Measurements from ENCODE around the gene DDX17.

DDX17 gene

DNA sequence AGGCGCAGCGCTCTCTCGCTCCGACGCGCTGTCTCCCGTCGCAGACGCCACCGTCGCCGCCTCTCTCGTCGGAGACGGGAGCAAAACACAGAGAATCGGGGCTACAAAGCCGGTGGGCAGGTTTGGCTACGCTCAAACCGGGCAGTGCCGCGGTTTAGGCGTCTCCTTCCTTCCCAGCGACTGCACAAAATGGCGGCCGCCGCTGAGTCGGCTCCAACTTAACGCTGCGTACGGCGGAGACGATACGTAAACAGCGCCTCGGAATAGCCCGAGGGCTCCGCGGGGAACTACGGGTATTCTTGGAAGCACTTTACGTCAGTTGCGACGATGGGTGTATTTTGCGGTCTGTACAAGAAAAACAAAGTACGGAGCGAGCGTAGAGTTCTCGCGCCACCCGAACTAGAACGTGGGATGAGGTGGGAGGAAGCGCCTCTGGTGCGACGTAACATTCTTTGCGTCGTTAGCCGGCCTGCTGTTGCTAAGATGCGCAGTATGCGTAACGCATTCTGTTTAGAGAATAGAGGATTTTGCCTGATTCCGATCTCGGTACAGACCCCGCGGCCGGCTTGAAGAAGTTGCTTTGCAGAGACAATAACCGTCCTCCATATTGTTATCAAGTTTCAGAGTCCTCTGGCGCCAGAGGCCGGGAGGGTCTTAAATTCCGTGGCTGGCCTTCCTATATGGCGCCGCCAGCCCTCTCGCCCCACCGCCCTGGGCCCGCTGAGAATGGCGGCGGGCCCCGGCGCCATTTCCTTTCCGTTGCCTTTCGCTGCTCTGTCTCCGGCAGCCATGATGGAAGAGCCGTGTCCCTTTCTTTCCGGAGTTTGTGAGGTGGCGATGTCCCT lies at the start of gene DDX17:
Gene DDX17, minus strand, starts transcription at position 194 of the 845 bp plus-strand sequence.
- Histone ChIP-seq H3K4me1 (ENCODE audit: control insufficient read depth in 5 of 5, insufficient read depth in 5 of 5, low read length in 5 of 5) (peaks cover 7 to 49% (median 44%) of the 10 kb centered on the region in 5 donors), H3K9me3 (ENCODE audit: control insufficient read depth in 5 of 5, low read length in 5 of 5) (no peaks in the 10 kb centered on the region), H3K27me3 (ENCODE audit: control insufficient read depth in 5 of 5, insufficient read depth in 4 of 5, low read length in 5 of 5) (no peaks in the 10 kb centered on the region), H3K36me3 (ENCODE audit: control insufficient read depth in 5 of 5, insufficient read depth in 5 of 5, low read length in 5 of 5) (peaks cover 2 to 15% (median 6%) of the 10 kb centered on the region in 5 donors), H3K9ac (ENCODE audit: low read length in 5 of 5) (peak within 1 kb of the TSS; percentile 88 to 100 (median 100)), H3K4me3 (ENCODE audit: low read depth in 1 of 5, low read length in 5 of 5) (peak within 1 kb of the TSS; percentile 85 to 97 (median 94)), H3K27ac (ENCODE audit: low read depth, low read length) (peak within 1 kb of the TSS; percentile 99)

GRCh38 chr22:38554281-38554680 lies 48.2 kb upstream of the DDX17 start:
- no peaks in the 10 kb centered on the region for H3K27me3 ChIP-seq (ENCODE audit: control insufficient read depth in 5 of 5, insufficient read depth in 4 of 5, low read length in 5 of 5)
- H3K9ac ChIP-seq (ENCODE audit: low read length in 5 of 5), result no peak overlapping the region
- peaks cover 0 to 7% (median under 1%) of the 10 kb centered on the region in 5 donors for H3K4me1 ChIP-seq (ENCODE audit: control insufficient read depth in 5 of 5, insufficient read depth in 5 of 5, low read length in 5 of 5)
- H3K4me3 ChIP-seq (ENCODE audit: low read depth in 1 of 5, low read length in 5 of 5), result no peak overlapping the region
- H3K36me3 ChIP-seq (ENCODE audit: control insufficient read depth in 5 of 5, insufficient read depth in 5 of 5, low read length in 5 of 5), result no peaks in the 10 kb centered on the region
- H3K27ac ChIP-seq (ENCODE audit: low read depth, low read length), result no peak overlapping the region
- no peaks in the 10 kb centered on the region for H3K9me3 ChIP-seq (ENCODE audit: control insufficient read depth in 5 of 5, low read length in 5 of 5)

GRCh38 chr22:38549101-38549894 lies 43.2 kb upstream of the DDX17 start:
- Histone ChIP-seq H3K9ac (ENCODE audit: low read length in 5 of 5) (no peak overlapping the region), H3K27ac (ENCODE audit: low read depth, low read length) (no peak overlapping the region), H3K9me3 (ENCODE audit: control insufficient read depth in 5 of 5, low read length in 5 of 5) (peaks cover 0 to 2% (median 0%) of the 10 kb centered on the region in 5 donors), H3K27me3 (ENCODE audit: control insufficient read depth in 5 of 5, insufficient read depth in 4 of 5, low read length in 5 of 5) (no peaks in the 10 kb centered on the region), H3K4me3 (ENCODE audit: low read depth in 1 of 5, low read length in 5 of 5) (no peak overlapping the region), H3K4me1 (ENCODE audit: control insufficient read depth in 5 of 5, insufficient read depth in 5 of 5, low read length in 5 of 5) (peaks cover 0 to 7% (median 4%) of the 10 kb centered on the region in 5 donors), H3K36me3 (ENCODE audit: control insufficient read depth in 5 of 5, insufficient read depth in 5 of 5, low read length in 5 of 5) (no peaks in the 10 kb centered on the region)

- Histone ChIP-seq H3K9me3 (ENCODE audit: control insufficient read depth in 5 of 5, low read length in 5 of 5) (peaks cover 0 to 10% (median 5%) of the 10 kb centered on the region in 5 donors), H3K4me1 (ENCODE audit: control insufficient read depth in 5 of 5, insufficient read depth in 5 of 5, low read length in 5 of 5) (no peaks in the 10 kb centered on the region), H3K27me3 (ENCODE audit: control insufficient read depth in 5 of 5, insufficient read depth in 4 of 5, low read length in 5 of 5) (no peaks in the 10 kb centered on the region), H3K27ac (ENCODE audit: low read depth, low read length) (no peak overlapping the region), H3K36me3 (ENCODE audit: control insufficient read depth in 5 of 5, insufficient read depth in 5 of 5, low read length in 5 of 5) (no peaks in the 10 kb centered on the region), H3K4me3 (ENCODE audit: low read depth in 1 of 5, low read length in 5 of 5) (no peak overlapping the region), H3K9ac (ENCODE audit: low read length in 5 of 5) (no peak overlapping the region)
Measured at GRCh38 chr22:38540701-38541100, 34.6 kb upstream of the DDX17 start.

DNA sequence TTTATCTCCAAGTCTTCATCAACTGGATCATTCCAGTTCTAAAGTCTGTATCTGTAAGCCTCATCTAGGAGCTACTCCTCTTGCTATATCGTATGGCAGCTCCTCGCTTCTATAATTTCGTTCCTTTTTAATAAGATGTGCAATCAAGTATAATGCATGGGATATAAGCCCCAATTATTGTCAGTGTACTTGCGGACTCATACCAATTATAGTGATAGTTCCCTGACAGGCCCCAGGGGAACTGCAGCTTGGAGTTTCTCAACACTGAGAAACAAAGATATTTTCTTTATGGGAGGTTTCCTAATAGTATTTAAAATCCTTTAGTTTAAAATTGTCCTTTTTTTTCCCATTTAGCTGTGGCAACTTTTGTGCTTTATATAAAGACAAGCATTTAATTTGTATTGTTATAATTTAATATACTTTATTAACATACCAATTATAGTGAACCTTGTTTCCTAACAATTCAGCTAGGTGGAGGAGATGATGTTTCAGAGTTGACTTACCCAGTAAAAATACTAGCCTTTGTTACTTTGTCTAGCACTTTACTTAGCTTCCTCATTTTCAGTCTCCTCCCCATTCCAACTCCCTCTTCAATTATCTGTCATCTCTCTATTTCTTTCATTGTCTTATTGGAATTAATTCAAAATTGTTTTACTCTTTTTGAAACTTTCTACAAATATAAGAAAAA lies 25.3 kb upstream of the DDX17 start:
- no peak overlapping the region for H3K9ac ChIP-seq (ENCODE audit: low read length in 5 of 5)
- no peaks in the 10 kb centered on the region for H3K27me3 ChIP-seq (ENCODE audit: control insufficient read depth in 5 of 5, insufficient read depth in 4 of 5, low read length in 5 of 5)
- no peaks in the 10 kb centered on the region for H3K9me3 ChIP-seq (ENCODE audit: control insufficient read depth in 5 of 5, low read length in 5 of 5)
- no peaks in the 10 kb centered on the region for H3K36me3 ChIP-seq (ENCODE audit: control insufficient read depth in 5 of 5, insufficient read depth in 5 of 5, low read length in 5 of 5)
- peaks cover 0 to 3% (median 0%) of the 10 kb centered on the region in 5 donors for H3K4me1 ChIP-seq (ENCODE audit: control insufficient read depth in 5 of 5, insufficient read depth in 5 of 5, low read length in 5 of 5)
- H3K27ac ChIP-seq (ENCODE audit: low read depth, low read length), result no peak overlapping the region
- no peak overlapping the region for H3K4me3 ChIP-seq (ENCODE audit: low read depth in 1 of 5, low read length in 5 of 5)

DNA sequence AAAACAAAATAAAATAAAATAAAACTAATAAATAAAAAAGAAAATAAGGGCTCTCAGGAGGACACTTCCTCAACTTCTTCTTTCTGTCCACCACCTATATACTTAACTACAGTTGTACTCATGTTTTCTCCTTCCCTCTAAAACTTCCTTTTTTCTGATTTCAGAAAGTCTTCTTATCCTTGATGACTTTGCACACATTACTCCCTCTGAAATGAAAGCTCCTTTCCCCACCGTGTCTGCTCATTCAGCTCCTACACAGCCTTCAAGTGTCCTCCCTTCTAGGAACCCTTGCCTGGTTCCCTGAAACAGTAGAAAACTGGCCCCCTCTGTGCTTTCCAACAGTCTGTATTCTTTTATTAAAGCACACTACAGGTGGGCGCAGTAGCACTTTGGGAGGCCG lies 18.3 kb upstream of the DDX17 start:
- Histone ChIP-seq H3K9ac (ENCODE audit: low read length in 5 of 5) (no peak overlapping the region), H3K27me3 (ENCODE audit: control insufficient read depth in 5 of 5, insufficient read depth in 4 of 5, low read length in 5 of 5) (peaks cover 0 to 8% (median 0%) of the 10 kb centered on the region in 5 donors), H3K9me3 (ENCODE audit: control insufficient read depth in 5 of 5, low read length in 5 of 5) (no peaks in the 10 kb centered on the region), H3K36me3 (ENCODE audit: control insufficient read depth in 5 of 5, insufficient read depth in 5 of 5, low read length in 5 of 5) (no peaks in the 10 kb centered on the region), H3K4me3 (ENCODE audit: low read depth in 1 of 5, low read length in 5 of 5) (no peak overlapping the region), H3K4me1 (ENCODE audit: control insufficient read depth in 5 of 5, insufficient read depth in 5 of 5, low read length in 5 of 5) (no peaks in the 10 kb centered on the region), H3K27ac (ENCODE audit: low read depth, low read length) (no peak overlapping the region)

DNA sequence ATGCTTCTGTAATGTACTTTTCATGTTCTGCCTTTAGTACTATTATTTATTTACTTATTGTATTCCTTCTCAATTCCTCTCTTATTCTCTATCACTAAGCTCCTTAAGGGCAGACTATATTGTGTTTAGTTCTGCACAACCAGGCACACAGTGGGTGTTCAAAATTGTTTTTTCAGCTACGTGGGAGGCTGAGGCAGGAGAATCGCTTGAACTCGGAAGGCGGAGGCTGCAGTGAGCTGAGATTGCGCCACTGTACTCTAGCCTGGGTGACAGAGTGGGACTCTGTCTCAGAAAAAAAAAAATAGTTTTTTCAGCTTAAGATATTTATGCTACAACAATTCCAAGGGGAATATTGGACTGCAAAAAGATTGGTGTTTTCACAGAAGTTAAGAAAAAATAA lies 17.4 kb upstream of the DDX17 start:
- Histone ChIP-seq H3K36me3 (ENCODE audit: control insufficient read depth in 5 of 5, insufficient read depth in 5 of 5, low read length in 5 of 5) (no peaks in the 10 kb centered on the region), H3K27ac (ENCODE audit: low read depth, low read length) (no peak overlapping the region), H3K4me3 (ENCODE audit: low read depth in 1 of 5, low read length in 5 of 5) (no peak overlapping the region), H3K4me1 (ENCODE audit: control insufficient read depth in 5 of 5, insufficient read depth in 5 of 5, low read length in 5 of 5) (no peaks in the 10 kb centered on the region), H3K27me3 (ENCODE audit: control insufficient read depth in 5 of 5, insufficient read depth in 4 of 5, low read length in 5 of 5) (peaks cover 0 to 8% (median 0%) of the 10 kb centered on the region in 5 donors), H3K9me3 (ENCODE audit: control insufficient read depth in 5 of 5, low read length in 5 of 5) (no peaks in the 10 kb centered on the region), H3K9ac (ENCODE audit: low read length in 5 of 5) (no peak overlapping the region)

DNA sequence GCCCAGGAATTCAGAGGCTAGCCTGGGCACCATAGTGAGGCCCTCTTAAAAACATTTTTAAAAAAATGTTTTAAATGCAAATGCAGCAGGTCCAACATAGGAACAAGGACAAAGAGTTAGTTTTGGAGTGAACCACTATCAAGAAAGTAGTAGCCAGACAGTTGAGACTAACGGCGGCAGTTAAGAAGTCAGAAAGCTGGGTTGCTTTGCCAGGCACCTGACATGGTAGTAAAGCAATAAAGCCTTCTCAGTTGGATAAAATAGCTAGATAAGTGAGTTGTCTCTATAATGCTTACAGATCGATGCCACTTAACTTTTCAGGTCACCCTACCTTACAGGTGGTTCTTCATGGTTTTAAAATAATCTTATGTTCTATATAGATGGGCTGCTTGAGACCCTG lies 16.9 kb upstream of the DDX17 start:
- Histone ChIP-seq H3K27ac (ENCODE audit: low read depth, low read length) (no peak overlapping the region), H3K9me3 (ENCODE audit: control insufficient read depth in 5 of 5, low read length in 5 of 5) (no peaks in the 10 kb centered on the region), H3K36me3 (ENCODE audit: control insufficient read depth in 5 of 5, insufficient read depth in 5 of 5, low read length in 5 of 5) (no peaks in the 10 kb centered on the region)

GRCh38 chr22:38519453-38520250 lies 13.5 kb upstream of the DDX17 start:
- Histone ChIP-seq H3K36me3 (ENCODE audit: control insufficient read depth in 5 of 5, insufficient read depth in 5 of 5, low read length in 5 of 5) (no peaks in the 10 kb centered on the region), H3K4me3 (ENCODE audit: low read depth in 1 of 5, low read length in 5 of 5) (no peak overlapping the region), H3K9ac (ENCODE audit: low read length in 5 of 5) (no peak overlapping the region), H3K9me3 (ENCODE audit: control insufficient read depth in 5 of 5, low read length in 5 of 5) (no peaks in the 10 kb centered on the region), H3K27me3 (ENCODE audit: control insufficient read depth in 5 of 5, insufficient read depth in 4 of 5, low read length in 5 of 5) (peaks cover 0 to 8% (median 0%) of the 10 kb centered on the region in 5 donors), H3K27ac (ENCODE audit: low read depth, low read length) (no peak overlapping the region), H3K4me1 (ENCODE audit: control insufficient read depth in 5 of 5, insufficient read depth in 5 of 5, low read length in 5 of 5) (no peaks in the 10 kb centered on the region)

More for the DNA sequence above, 16.9 kb upstream of the DDX17 start:
- Histone ChIP-seq H3K4me1 (ENCODE audit: control insufficient read depth in 5 of 5, insufficient read depth in 5 of 5, low read length in 5 of 5) (no peaks in the 10 kb centered on the region), H3K27me3 (ENCODE audit: control insufficient read depth in 5 of 5, insufficient read depth in 4 of 5, low read length in 5 of 5) (peaks cover 0 to 8% (median 0%) of the 10 kb centered on the region in 5 donors), H3K9ac (ENCODE audit: low read length in 5 of 5) (no peak overlapping the region), H3K4me3 (ENCODE audit: low read depth in 1 of 5, low read length in 5 of 5) (no peak overlapping the region)
